Measurements from ENCODE around the gene MAD2L1BP. TPM values are rescaled to one million over a fixed set of nuclear protein-coding genes. Genes with fewer than 3 reads are reported as not detected.

Gene MAD2L1BP
- total and polyA plus RNA-seq, 2 of the 13 experiments (the other 11 are each of a cell fraction or from before 2014, with no cell fraction given): 54.2 to 55.5 TPM

DNA sequence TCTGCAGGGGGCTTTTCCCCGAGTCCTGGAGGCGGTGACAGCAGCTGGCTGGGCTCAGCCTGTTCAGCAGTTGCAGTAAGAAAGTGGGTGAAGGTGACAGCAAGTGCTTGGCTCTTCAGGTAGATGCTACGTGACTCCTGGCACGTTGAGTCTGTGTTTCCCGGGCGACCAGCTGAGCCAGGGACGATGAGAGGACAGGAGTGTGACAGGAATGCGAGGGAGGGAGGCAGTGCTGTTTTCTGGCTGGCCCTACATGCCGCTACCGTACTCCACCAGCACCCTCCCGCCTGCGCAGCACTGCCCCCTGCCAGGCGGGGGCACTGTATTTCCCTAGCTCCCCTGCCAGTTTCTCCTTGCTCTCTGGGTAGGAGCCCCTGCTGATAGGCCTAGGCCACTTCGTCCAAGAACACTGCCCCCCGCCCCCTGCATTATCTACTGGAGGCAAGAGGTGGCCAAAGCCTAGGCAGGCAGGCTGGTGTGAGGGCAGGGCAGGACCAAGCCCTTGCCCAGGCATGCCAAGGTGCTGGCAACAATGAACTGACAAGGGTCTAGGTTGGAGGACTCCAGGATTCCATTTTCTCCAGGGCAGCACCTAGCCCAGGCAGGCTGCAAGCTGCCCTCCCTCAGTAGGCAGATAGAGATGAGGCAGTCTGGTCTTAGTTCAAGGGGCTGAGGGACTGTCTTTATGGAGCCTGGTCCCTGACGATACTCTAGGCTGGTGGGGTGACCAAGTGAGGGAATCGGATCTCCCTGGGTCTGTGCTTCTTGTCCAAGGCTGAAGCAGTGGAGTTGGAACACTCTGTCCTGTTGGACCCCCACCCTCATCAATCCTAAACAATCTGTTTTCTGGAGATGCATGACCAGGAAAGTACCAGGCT lies 32.8 kb downstream of the MAD2L1BP start (continued):
- TF ChIP-seq, protein P1, sequence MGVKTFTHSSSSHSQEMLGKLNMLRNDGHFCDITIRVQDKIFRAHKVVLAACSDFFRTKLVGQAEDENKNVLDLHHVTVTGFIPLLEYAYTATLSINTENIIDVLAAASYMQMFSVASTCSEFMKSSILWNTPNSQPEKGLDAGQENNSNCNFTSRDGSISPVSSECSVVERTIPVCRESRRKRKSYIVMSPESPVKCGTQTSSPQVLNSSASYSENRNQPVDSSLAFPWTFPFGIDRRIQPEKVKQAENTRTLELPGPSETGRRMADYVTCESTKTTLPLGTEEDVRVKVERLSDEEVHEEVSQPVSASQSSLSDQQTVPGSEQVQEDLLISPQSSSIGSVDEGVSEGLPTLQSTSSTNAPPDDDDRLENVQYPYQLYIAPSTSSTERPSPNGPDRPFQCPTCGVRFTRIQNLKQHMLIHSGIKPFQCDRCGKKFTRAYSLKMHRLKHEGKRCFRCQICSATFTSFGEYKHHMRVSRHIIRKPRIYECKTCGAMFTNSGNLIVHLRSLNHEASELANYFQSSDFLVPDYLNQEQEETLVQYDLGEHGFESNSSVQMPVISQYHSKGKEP (CRISPR knock-in tag; IDR thresholded peaks at IDR 0.05): no peak
- TF ChIP-seq HOXA5 (CRISPR knock-in tag; IDR thresholded peaks at IDR 0.05) (0 out of 2 replicates have a peak, but pooled peaks have one; percentile 17), ZNF430 (CRISPR knock-in tag; IDR thresholded peaks at IDR 0.05) (0 out of 2 replicates have a peak, but pooled peaks have one; percentile 71), RFX1 (IDR thresholded peaks at IDR 0.05) (peak; percentile 65), SP140L (CRISPR knock-in tag; IDR thresholded peaks at IDR 0.05; ENCODE audit: borderline replicate concordance) (no peak), ZNF136 (CRISPR knock-in tag; IDR thresholded peaks at IDR 0.05; ENCODE audit: low read depth) (peak; percentile 61; the same call in 1 of the 2 replicates), ELF1 (CRISPR knock-in tag; IDR thresholded peaks at IDR 0.05) (peak; percentile 20; the same call in 1 of the 2 replicates), ZNF230 (CRISPR knock-in tag; IDR thresholded peaks at IDR 0.05) (peak; percentile 69; the same call in 1 of the 2 replicates), NFYB (CRISPR knock-in tag; IDR thresholded peaks at IDR 0.05) (no peak), ZNF382 (CRISPR knock-in tag; IDR thresholded peaks at IDR 0.05; ENCODE audit: borderline replicate concordance) (no peak), ARID2 (CRISPR knock-in tag; IDR thresholded peaks at IDR 0.05; ENCODE audit: borderline replicate concordance) (no peak; the same call in 1 of the 2 replicates), ATF7-NPFF (CRISPR knock-in tag; IDR thresholded peaks at IDR 0.05; ENCODE audit: low read depth) (peak; percentile 74; the same call in 1 of the 2 replicates), SALL2 (CRISPR knock-in tag; IDR thresholded peaks at IDR 0.05) (no peak), ZNF234 (CRISPR knock-in tag; conservative IDR thresholded peaks at IDR 0.05) (0 out of 2 replicates have a peak, but pooled peaks have one; percentile 74), ZNF335 (CRISPR knock-in tag; IDR thresholded peaks at IDR 0.05) (peak; percentile 78), GATA4 (IDR thresholded peaks at IDR 0.05; ENCODE audit: borderline replicate concordance, low read depth) (no peak), YEATS2 (CRISPR knock-in tag; IDR thresholded peaks at IDR 0.05; ENCODE audit: borderline replicate concordance) (peak; percentile 45; the same call in 1 of the 2 replicates), ZNF780A (CRISPR knock-in tag; IDR thresholded peaks at IDR 0.05) (no peak), ZNF598 (CRISPR knock-in tag; IDR thresholded peaks at IDR 0.05; ENCODE audit: borderline replicate concordance) (peak; percentile 83; the same call in 1 of the 2 replicates), SRSF1 (optimal IDR thresholded peaks at IDR 0.05; ENCODE audit: low read depth, low read length) (peak; percentile 36)
- TF ChIP-seq, protein P2, sequence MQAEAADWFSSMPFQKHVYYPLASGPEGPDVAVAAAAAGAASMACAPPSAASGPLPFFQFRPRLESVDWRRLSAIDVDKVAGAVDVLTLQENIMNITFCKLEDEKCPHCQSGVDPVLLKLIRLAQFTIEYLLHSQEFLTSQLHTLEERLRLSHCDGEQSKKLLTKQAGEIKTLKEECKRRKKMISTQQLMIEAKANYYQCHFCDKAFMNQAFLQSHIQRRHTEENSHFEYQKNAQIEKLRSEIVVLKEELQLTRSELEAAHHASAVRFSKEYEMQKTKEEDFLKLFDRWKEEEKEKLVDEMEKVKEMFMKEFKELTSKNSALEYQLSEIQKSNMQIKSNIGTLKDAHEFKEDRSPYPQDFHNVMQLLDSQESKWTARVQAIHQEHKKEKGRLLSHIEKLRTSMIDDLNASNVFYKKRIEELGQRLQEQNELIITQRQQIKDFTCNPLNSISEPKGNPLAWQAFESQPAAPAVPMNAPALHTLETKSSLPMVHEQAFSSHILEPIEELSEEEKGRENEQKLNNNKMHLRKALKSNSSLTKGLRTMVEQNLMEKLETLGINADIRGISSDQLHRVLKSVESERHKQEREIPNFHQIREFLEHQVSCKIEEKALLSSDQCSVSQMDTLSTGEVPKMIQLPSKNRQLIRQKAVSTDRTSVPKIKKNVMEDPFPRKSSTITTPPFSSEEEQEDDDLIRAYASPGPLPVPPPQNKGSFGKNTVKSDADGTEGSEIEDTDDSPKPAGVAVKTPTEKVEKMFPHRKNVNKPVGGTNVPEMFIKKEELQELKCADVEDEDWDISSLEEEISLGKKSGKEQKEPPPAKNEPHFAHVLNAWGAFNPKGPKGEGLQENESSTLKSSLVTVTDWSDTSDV (CRISPR knock-in tag; IDR thresholded peaks at IDR 0.05): peak; percentile 93; the same call in 1 of the 2 replicates
- TF ChIP-seq, protein P3, sequence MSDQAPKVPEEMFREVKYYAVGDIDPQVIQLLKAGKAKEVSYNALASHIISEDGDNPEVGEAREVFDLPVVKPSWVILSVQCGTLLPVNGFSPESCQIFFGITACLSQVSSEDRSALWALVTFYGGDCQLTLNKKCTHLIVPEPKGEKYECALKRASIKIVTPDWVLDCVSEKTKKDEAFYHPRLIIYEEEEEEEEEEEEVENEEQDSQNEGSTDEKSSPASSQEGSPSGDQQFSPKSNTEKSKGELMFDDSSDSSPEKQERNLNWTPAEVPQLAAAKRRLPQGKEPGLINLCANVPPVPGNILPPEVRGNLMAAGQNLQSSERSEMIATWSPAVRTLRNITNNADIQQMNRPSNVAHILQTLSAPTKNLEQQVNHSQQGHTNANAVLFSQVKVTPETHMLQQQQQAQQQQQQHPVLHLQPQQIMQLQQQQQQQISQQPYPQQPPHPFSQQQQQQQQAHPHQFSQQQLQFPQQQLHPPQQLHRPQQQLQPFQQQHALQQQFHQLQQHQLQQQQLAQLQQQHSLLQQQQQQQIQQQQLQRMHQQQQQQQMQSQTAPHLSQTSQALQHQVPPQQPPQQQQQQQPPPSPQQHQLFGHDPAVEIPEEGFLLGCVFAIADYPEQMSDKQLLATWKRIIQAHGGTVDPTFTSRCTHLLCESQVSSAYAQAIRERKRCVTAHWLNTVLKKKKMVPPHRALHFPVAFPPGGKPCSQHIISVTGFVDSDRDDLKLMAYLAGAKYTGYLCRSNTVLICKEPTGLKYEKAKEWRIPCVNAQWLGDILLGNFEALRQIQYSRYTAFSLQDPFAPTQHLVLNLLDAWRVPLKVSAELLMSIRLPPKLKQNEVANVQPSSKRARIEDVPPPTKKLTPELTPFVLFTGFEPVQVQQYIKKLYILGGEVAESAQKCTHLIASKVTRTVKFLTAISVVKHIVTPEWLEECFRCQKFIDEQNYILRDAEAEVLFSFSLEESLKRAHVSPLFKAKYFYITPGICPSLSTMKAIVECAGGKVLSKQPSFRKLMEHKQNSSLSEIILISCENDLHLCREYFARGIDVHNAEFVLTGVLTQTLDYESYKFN (CRISPR knock-in tag; conservative IDR thresholded peaks at IDR 0.05): peak; percentile 77
